H1 (cell line): ENCODE measurements around the gene ZMYM3. TPM values are rescaled to one million over a fixed set of nuclear protein-coding genes. Genes with fewer than 3 reads are reported as not detected.

Experiments
- CTCF ChIA-PET: fragments of 300-600 bp; sonication (Branson Sonifier 250); formaldehyde crosslinking; loops from one replicate; lab custom pipeline; 2021; ENCODE audit not compliant: partially characterized antibody; lab: Charles Lee
- POLR2A ChIA-PET: fragments of 300-600 bp; sonication (Branson Sonifier 250); formaldehyde crosslinking; loops from one replicate; lab custom pipeline; 2021; ENCODE audit warnings: inconsistent platforms; ENCODE audit not compliant: partially characterized antibody; lab: Charles Lee
- DNase-seq, 2 experiments: peaks; one replicate each; pipeline versions ENCODE4 v3.0.0 to v3.0.0-alpha.2; 2010 to 2022; ENCODE audit warnings: low spot score in 2 of 2, low read depth in 1 of 2, mixed read lengths in 1 of 2
- FAIRE-seq: peaks from 2 replicates; lab custom pipeline; 2011; peaks lifted over from hg19 to GRCh38; lab: Jason Lieb, UNC
- H2AFZ ChIP-seq: 2 replicates; pipeline ENCODE4 v1.8.1; 2012; ENCODE audit warnings: low read length, inconsistent platforms
- H2AK5ac ChIP-seq: 2 replicates; pipeline ENCODE4 v1.6.1; 2013; ENCODE audit warnings: low read depth, low read length
- H2BK120ac ChIP-seq: replicated peaks from 2 replicates; pipeline ENCODE3; 2013; ENCODE audit warnings: low read depth, low read length, inconsistent platforms
- H2BK12ac ChIP-seq: 2 replicates; pipeline ENCODE4 v1.6.1; 2013; ENCODE audit warnings: low read depth, low read length
- H2BK15ac ChIP-seq: 2 replicates; pipeline ENCODE4 v1.6.1; 2013; ENCODE audit warnings: low read length
- H2BK20ac ChIP-seq: 2 replicates; pipeline ENCODE4 v1.6.1; 2013; ENCODE audit warnings: low read length
- H2BK5ac ChIP-seq: 2 replicates; pipeline ENCODE4 v1.6.1; 2013; ENCODE audit warnings: low read depth, low read length
- H3K14ac ChIP-seq: 2 replicates; pipeline ENCODE4 v1.6.1; 2013; ENCODE audit warnings: inconsistent platforms; ENCODE audit not compliant: insufficient read length
- H3K18ac ChIP-seq: 2 replicates; pipeline ENCODE4 v1.6.1; 2013; ENCODE audit warnings: low read length; ENCODE audit errors: extremely low read depth
- H3K23ac ChIP-seq: 2 replicates; pipeline ENCODE4 v1.6.1; 2013; ENCODE audit warnings: inconsistent platforms; ENCODE audit not compliant: insufficient read length
- H3K23me2 ChIP-seq: 2 replicates; pipeline ENCODE4 v1.6.1; 2013; ENCODE audit warnings: low read depth, low read length
- H3K27ac ChIP-seq: 2 replicates; pipeline ENCODE4 v1.6.1; 2011; ENCODE audit warnings: low read depth, low read length, inconsistent platforms
- H3K27me3 ChIP-seq, 4 experiments: replicated peaks in 1 of 4; 1 replicate in 1 of 4; 2 replicates in 3 of 4; pipeline versions ENCODE4 v1.6.1 to v1.8.1; 2011 to 2013; ENCODE audit warnings: low read length in 3 of 4, mild to moderate bottlenecking in 3 of 4, inconsistent platforms in 2 of 4, mixed read lengths in 2 of 4, moderate library complexity in 1 of 4; ENCODE audit not compliant: control insufficient read depth in 3 of 4, insufficient read depth in 3 of 4; ENCODE audit errors: extremely low read depth in 1 of 4
- H3K36me3 ChIP-seq, 4 experiments: 2 replicates each; pipeline versions ENCODE4 v1.6.1 to v1.8.1; 2011 to 2013; ENCODE audit warnings: mild to moderate bottlenecking in 4 of 4, low read length in 3 of 4, moderate library complexity in 2 of 4, control low read depth in 1 of 4, inconsistent platforms in 1 of 4; ENCODE audit not compliant: insufficient read depth in 4 of 4, control insufficient read depth in 2 of 4
- H3K4ac ChIP-seq: replicated peaks from 2 replicates; pipeline ENCODE3; 2013; ENCODE audit warnings: low read length, low read depth, mixed read lengths, inconsistent platforms; ENCODE audit not compliant: insufficient read length
- H3K4me1 ChIP-seq, 4 experiments: replicated peaks in 1 of 4; 1 replicate in 1 of 4; 2 replicates in 3 of 4; pipeline versions ENCODE4 v1.6.1 to v1.8.1; 2011 to 2013; ENCODE audit warnings: low read length in 3 of 4, inconsistent platforms in 2 of 4, mixed read lengths in 1 of 4; ENCODE audit not compliant: insufficient read depth in 4 of 4, control insufficient read depth in 3 of 4
- H3K4me2 ChIP-seq, 2 experiments: 2 replicates each; pipeline versions ENCODE4 v1.6.1 to v1.8.1; 2011 to 2013; ENCODE audit warnings: low read depth in 2 of 2, low read length in 2 of 2, control low read depth in 1 of 2, inconsistent platforms in 1 of 2, mild to moderate bottlenecking in 1 of 2; ENCODE audit not compliant: insufficient read depth in 1 of 2
- H3K4me3 ChIP-seq, 4 experiments: fragments of 200-600, 300-600 bp in 1 of 4; sonication (generic), shearing (Covaris generic), sonication (Bioruptor Twin) in 1 of 4; 2 replicates each; pipeline versions ENCODE4 v1.5.1 to v1.8.1; 2011 to 2016; ENCODE audit warnings: low read length in 4 of 4, low read depth in 3 of 4, control low read depth in 2 of 4, inconsistent platforms in 2 of 4, mild to moderate bottlenecking in 2 of 4, mixed read lengths in 1 of 4, moderate library complexity in 1 of 4; ENCODE audit not compliant: insufficient read depth in 2 of 4; ENCODE audit errors: extremely low read depth in 1 of 4
- H3K56ac ChIP-seq: replicated peaks from 2 replicates; pipeline ENCODE3; 2013; ENCODE audit warnings: low read depth, mild to moderate bottlenecking, mixed read lengths, low read length, inconsistent platforms; ENCODE audit not compliant: insufficient read length
- H3K79me1 ChIP-seq: 2 replicates; pipeline ENCODE4 v1.6.1; 2013; ENCODE audit warnings: low read depth, low read length, control low read depth
- H3K79me2 ChIP-seq, 2 experiments: 2 replicates each; pipeline versions ENCODE4 v1.6.1 to v1.8.1; 2012 to 2013; ENCODE audit warnings: low read length in 2 of 2, mild to moderate bottlenecking in 2 of 2, inconsistent platforms in 1 of 2; ENCODE audit not compliant: insufficient read depth in 2 of 2, control insufficient read depth in 1 of 2
- H3K9ac ChIP-seq, 4 experiments: replicated peaks in 1 of 4; 1 replicate in 1 of 4; 2 replicates in 3 of 4; pipeline versions ENCODE4 v1.6.1 to v1.8.1; 2011 to 2013; ENCODE audit warnings: low read depth in 3 of 4, low read length in 3 of 4, control low read depth in 2 of 4, mild to moderate bottlenecking in 2 of 4, moderate library complexity in 2 of 4, inconsistent platforms in 1 of 4; ENCODE audit errors: extremely low read depth in 1 of 4
- H3K9me3 ChIP-seq, 2 experiments: 2 replicates each; pipeline versions ENCODE4 v1.6.1 to v1.8.1; 2012 to 2013; ENCODE audit warnings: mild to moderate bottlenecking in 2 of 2, moderate library complexity in 2 of 2, control low read depth in 1 of 2, inconsistent platforms in 1 of 2, low read depth in 1 of 2, low read length in 1 of 2, mixed read lengths in 1 of 2; ENCODE audit not compliant: insufficient read depth in 2 of 2
- H4K20me1 ChIP-seq, 2 experiments: replicated peaks in 1 of 2; 2 replicates each; pipeline versions ENCODE3 to v1.8.1; 2011 to 2013; ENCODE audit warnings: inconsistent platforms in 2 of 2, low read length in 2 of 2, mild to moderate bottlenecking in 1 of 2; ENCODE audit not compliant: insufficient read depth in 2 of 2, control insufficient read depth in 1 of 2
- H4K5ac ChIP-seq: 2 replicates; pipeline ENCODE4 v1.6.1; 2013; ENCODE audit warnings: low read length, low read depth, mixed read lengths, inconsistent platforms; ENCODE audit not compliant: insufficient read length
- H4K8ac ChIP-seq: 2 replicates; pipeline ENCODE4 v1.8.0; 2013; ENCODE audit warnings: mild to moderate bottlenecking, moderate library complexity, low read length, inconsistent platforms; ENCODE audit not compliant: insufficient read depth; ENCODE audit errors: extremely low read depth
- H4K91ac ChIP-seq: replicated peaks from 2 replicates; pipeline ENCODE3; 2013; ENCODE audit warnings: low read length, mixed read lengths, inconsistent platforms; ENCODE audit not compliant: insufficient read length
- BCL11A ChIP-seq, 2 experiments: IDR thresholded peaks; one replicate each; pipeline ENCODE4 v1.6.1; 2011; ENCODE audit warnings: low read depth in 2 of 2, low read length in 2 of 2, mild to moderate bottlenecking in 2 of 2
- EGR1 ChIP-seq: IDR thresholded peaks from 2 replicates; pipeline ENCODE4 v1.6.1; 2011; ENCODE audit warnings: low read depth, low read length, borderline replicate concordance
- HDAC2 ChIP-seq, 2 experiments: fragments of 300-600 bp in 1 of 2; sonication (generic) in 1 of 2; IDR thresholded peaks; 2 replicates each; pipeline ENCODE4 v1.6.1; 2011 to 2012; ENCODE audit warnings: low read depth in 2 of 2, low read length in 2 of 2, mild to moderate bottlenecking in 2 of 2, moderate library complexity in 2 of 2, borderline replicate concordance in 1 of 2, inconsistent platforms in 1 of 2
- KDM4A ChIP-seq: IDR thresholded peaks from one replicate; pipeline ENCODE4 v1.7.1; 2012; ENCODE audit warnings: low read depth, mild to moderate bottlenecking, moderate library complexity, low read length, inconsistent platforms; ENCODE audit not compliant: severe bottlenecking
- KDM5A ChIP-seq: fragments of 200-600 bp; IDR thresholded peaks from 2 replicates; pipeline ENCODE4 v1.7.1; 2012; ENCODE audit warnings: mild to moderate bottlenecking, low read length, inconsistent platforms, mixed read lengths
- MAX ChIP-seq: IDR thresholded peaks from 2 replicates; pipeline ENCODE4 v1.6.1; 2012; ENCODE audit warnings: inconsistent platforms
- NRF1 ChIP-seq: IDR thresholded peaks from 2 replicates; pipeline ENCODE4 v1.6.1; 2011; ENCODE audit warnings: mild to moderate bottlenecking, low read depth, low read length, improper control_type of control experiment
- SP1 ChIP-seq: IDR thresholded peaks from 2 replicates; pipeline ENCODE4 v1.6.1; 2011; ENCODE audit warnings: low read depth, low read length
- YY1 ChIP-seq: IDR thresholded peaks from 2 replicates; pipeline ENCODE4 v1.6.1; 2011; ENCODE audit warnings: low read depth, mild to moderate bottlenecking, low read length
- ZNF274 ChIP-seq: IDR thresholded peaks from 2 replicates; pipeline ENCODE4 v1.7.0; 2012; ENCODE audit warnings: low read length, borderline replicate concordance; ENCODE audit errors: extremely low read depth
- WGBS, 2 experiments: shearing (Covaris generic) in 1 of 2; methylation state at CpG; one replicate each; pipeline versions ENCODE4 v1.1.6 to v1.1.7; 2013 to 2015; ENCODE audit warnings: low lambda C conversion rate in 2 of 2, mixed read lengths in 2 of 2, inconsistent platforms in 1 of 2, low coverage in 1 of 2, missing lambda C conversion rate in 1 of 2; ENCODE audit not compliant: insufficient replicate concordance in 2 of 2, insufficient coverage in 1 of 2, insufficient read length in 1 of 2; ENCODE audit errors: extremely low coverage in 1 of 2, missing lambda C conversion rate in 1 of 2; 5-methylcytosine and 5-hydroxymethylcytosine counted together
- polyA plus RNA-seq, 7 experiments: library from polyadenylated mRNA; depleted of rRNA in 3 of 7; stranded (reverse) in 5 of 7; unstranded in 2 of 7; fragments of >200 nt in 5 of 7; fragments of 200-250 nt in 2 of 7; gene quantifications; 1 replicate in 5 of 7; 2 replicates in 1 of 7; 4 replicates in 1 of 7; pipeline versions ENCODE4 v1.2.1 to v1.2.3, GENCODE V29; 2011 to 2013; ENCODE audit warnings: missing spikeins in 2 of 7, mixed read lengths in 2 of 7
- total RNA-seq: library from RNA; stranded (reverse); fragmentation: NEBNext Ultra II Directional; extraction: Animal tissue kit (Norgen Biotek cat#: 25700); gene quantifications from 2 replicates; pipeline ENCODE4 v1.2.1, GENCODE V29; 2021

Gene ZMYM3
- total and polyA plus RNA-seq, 2 of the 8 experiments (the other 6 are each of a cell fraction or from before 2014, with no cell fraction given) = 56.7 to 82.0 TPM

- Histone ChIP-seq H4K8ac (peak overlapping the region; percentile 68), H3K79me1 (no peaks in the 10 kb centered on the region; the same call in 1 of the 2 replicates), H3K23ac (no peak overlapping the region), H3K4me1 (peaks cover 0 to 5% (median 3%) of the 10 kb centered on the region in 4 experiments; a peak in 4 of 7 replicates), H2AK5ac (no peak overlapping the region), H4K20me1 (no peaks in the 10 kb centered on the region), H2BK12ac (no peak overlapping the region), H3K4ac (no peak overlapping the region), H3K9ac (peak overlapping the region; percentile 75 to 85 (median 79)), H4K5ac (peak overlapping the region; percentile 83), H3K4me2 (peak overlapping the region; percentile 69 to 89), H2BK15ac (0 out of 2 replicates have a peak overlapping the region, but pooled peaks have one; percentile 46), H3K79me2 (peaks cover 0 to 26% of the 10 kb centered on the region in 2 experiments; a peak in 2 of 4 replicates), H2BK5ac (peak overlapping the region; percentile 91; the same call in 1 of the 2 replicates), H3K14ac (no peak overlapping the region), H3K36me3 (peaks cover 9 to 27% (median 20%) of the 10 kb centered on the region in 4 experiments), H4K91ac (no peak overlapping the region), H3K4me3 (peak overlapping the region; percentile 79 to 99 (median 82)), H3K27ac (peak overlapping the region; percentile 70; the same call in 1 of the 2 replicates), H3K18ac (peak overlapping the region; percentile 87), H3K27me3 (no peaks in the 10 kb centered on the region), H2BK120ac (no peak overlapping the region), H3K23me2 (peaks cover 6% of the 10 kb centered on the region; the same call in 1 of the 2 replicates), H2AFZ (no peak overlapping the region), H3K9me3 (no peaks in the 10 kb centered on the region), H2BK20ac (no peak overlapping the region), H3K56ac (peak overlapping the region; percentile 97)
- WGBS, 2 experiments = 1% methylated on average over 13 of the region's 35 CpGs; no CpG with 5 or more reads in 1 of the 2 experiments
- POLR2A ChIA-PET = interaction anchor here (0.6 to 3.1 kb wide), 11 partner anchors 9 to 112 kb away, joined by 3 to 28 read pairs (median 5); partner anchors contain the start of genes ITGB1BP2, NONO and TAF1
- CTCF ChIA-PET = interaction anchor here (0.8 kb wide), 1 partner anchor 132 kb away, joined by 5 read pairs; no protein-coding TSS in a partner anchor
- FAIRE-seq (no peak), DNase-seq (peak in 1 of 2 experiments; percentile 78)
- no peak for TF ChIP-seq KDM5A
- no peak for TF ChIP-seq BCL11A (IDR thresholded peaks at IDR 0.05; ENCODE audit: low read depth in 2 of 2, low read length in 2 of 2)
- no peak for TF ChIP-seq SP1
- no peak; the same call in 1 of the 2 replicates for TF ChIP-seq YY1
- TF ChIP-seq MAX = 0 out of 2 replicates have a peak, but pooled peaks have one; percentile 18
- no peak for TF ChIP-seq ZNF274
- no peak for TF ChIP-seq HDAC2 (IDR thresholded peaks at IDR 0.05; ENCODE audit: borderline replicate concordance in 1 of 2, low read depth in 2 of 2, low read length in 2 of 2)
- no peak for TF ChIP-seq NRF1
- TF ChIP-seq KDM4A = no peak
- 0 out of 2 replicates have a peak, but pooled peaks have one; percentile 4 for TF ChIP-seq EGR1
Measured at GRCh38 chrX:71253253-71254091, 468 bp downstream of the ZMYM3 start.
